Stimulated activated CD8-positive, alpha-beta memory T cell treated with anti-CD3 and anti-CD28 coated beads, Interleukin-15, amount 100 ng/mL, for 4 hours (primary cell): ENCODE measurements around the gene GRK4.
A peak's percentile ranks its signal among the peaks of the same experiment; 100 is the strongest.

Experiments used
- DNase-seq, 2 donors: peaks; one replicate each; pipeline ENCODE4 v3.0.0-alpha.2; 2020; ENCODE audit warnings: low read depth in 2 of 2

The GRK4 gene

GRCh38 chr4:3070709-3071500 is 107.5 kb downstream of the GRK4 start:
- DNase-seq = no peak

GRCh38 chr4:3071811-3072210 is 108.4 kb downstream of the GRK4 start:
- no peak for DNase-seq

- DNase-seq = no peak
These were observed 110.0 kb downstream of the GRK4 start for GRCh38 chr4:3073158-3074077.

- DNase-seq = peak; percentile 87 to 90
These were observed 110.9 kb downstream of the GRK4 start, which contains the start of the genes HTT and HTT-AS for GRCh38 chr4:3074078-3074845. TSS of gene HTT (plus strand) at chr4:3074681. CDS start at chr4:3074826, 145 bp downstream. TSS of gene HTT-AS (minus strand) at chr4:3074538.

- DNase-seq = peak; percentile 7 to 27
These were observed 111.7 kb downstream of the GRK4 start for GRCh38 chr4:3074846-3075651.

- DNase-seq = no peak
These were observed 112.2 kb downstream of the GRK4 start for GRCh38 chr4:3075652-3075981.

- DNase-seq = no peak
These were observed 114.4 kb downstream of the GRK4 start for GRCh38 chr4:3077796-3078195.

- no peak for DNase-seq
These were observed 116.3 kb downstream of the GRK4 start for GRCh38 chr4:3079694-3080123.

GRCh38 chr4:3082925-3083515 is 119.6 kb downstream of the GRK4 start:
- DNase-seq = no peak

- no peak for DNase-seq
These were observed 120.4 kb downstream of the GRK4 start for GRCh38 chr4:3083732-3084131.

GRCh38 chr4:3085948-3086670 is 122.7 kb downstream of the GRK4 start:
- no peak for DNase-seq

GRCh38 chr4:3087115-3087797 is 123.9 kb downstream of the GRK4 start:
- no peak for DNase-seq
